PFSK-1 (cell line): ENCODE measurements around the gene VWA5B2.

Experiments used
- FOXP2 ChIP-seq: optimal IDR thresholded peaks from 2 replicates; pipeline ENCODE3; 2011; ENCODE audit warnings: borderline replicate concordance, control low read depth, inconsistent platforms; ENCODE audit not compliant: insufficient read depth; ENCODE audit errors: extremely low read length, extremely low read depth
- POLR2AphosphoS5 ChIP-seq: IDR thresholded peaks from 2 replicates; pipeline ENCODE4 v1.6.1; 2012; ENCODE audit warnings: low read depth, mild to moderate bottlenecking, control low read depth, low read length, moderate library complexity
- TAF1 ChIP-seq: IDR thresholded peaks from 2 replicates; pipeline ENCODE4 v1.6.1; 2012; ENCODE audit warnings: low read length, control low read depth, borderline replicate concordance; ENCODE audit not compliant: insufficient read depth
- TF ChIP-seq, protein P1 (sequence below), 2 experiments: IDR thresholded peaks; 2 replicates each; pipeline versions ENCODE4 v1.6.1 to v1.8.0; 2011 to 2012; ENCODE audit warnings: low read depth in 2 of 2, low read length in 2 of 2, control low read depth in 1 of 2, inconsistent platforms in 1 of 2, mild to moderate bottlenecking in 1 of 2, moderate library complexity in 1 of 2; ENCODE audit not compliant: insufficient read depth in 1 of 2

DNA sequence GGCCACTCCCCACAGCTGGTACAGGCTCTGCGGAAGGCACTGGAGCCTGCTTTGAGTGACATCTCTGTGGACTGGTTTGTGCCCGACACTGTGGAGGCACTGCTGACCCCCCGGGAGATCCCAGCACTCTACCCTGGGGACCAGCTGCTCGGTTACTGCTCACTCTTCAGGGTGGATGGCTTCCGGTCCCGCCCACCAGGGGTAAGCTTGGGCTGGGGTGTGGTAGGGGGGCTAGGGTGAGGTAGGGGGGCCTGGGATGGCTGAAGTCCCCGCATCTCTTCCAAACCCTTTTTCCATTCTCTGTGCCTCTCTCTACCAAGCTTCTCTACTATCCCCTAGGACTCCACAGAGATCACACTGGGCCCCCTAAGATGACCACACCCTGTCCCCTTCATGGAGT is 7.8 kb downstream of the VWA5B2 start:
- TF ChIP-seq POLR2AphosphoS5 (no peak), TAF1 (no peak), FOXP2 (no peak)
- TF ChIP-seq, protein P1, sequence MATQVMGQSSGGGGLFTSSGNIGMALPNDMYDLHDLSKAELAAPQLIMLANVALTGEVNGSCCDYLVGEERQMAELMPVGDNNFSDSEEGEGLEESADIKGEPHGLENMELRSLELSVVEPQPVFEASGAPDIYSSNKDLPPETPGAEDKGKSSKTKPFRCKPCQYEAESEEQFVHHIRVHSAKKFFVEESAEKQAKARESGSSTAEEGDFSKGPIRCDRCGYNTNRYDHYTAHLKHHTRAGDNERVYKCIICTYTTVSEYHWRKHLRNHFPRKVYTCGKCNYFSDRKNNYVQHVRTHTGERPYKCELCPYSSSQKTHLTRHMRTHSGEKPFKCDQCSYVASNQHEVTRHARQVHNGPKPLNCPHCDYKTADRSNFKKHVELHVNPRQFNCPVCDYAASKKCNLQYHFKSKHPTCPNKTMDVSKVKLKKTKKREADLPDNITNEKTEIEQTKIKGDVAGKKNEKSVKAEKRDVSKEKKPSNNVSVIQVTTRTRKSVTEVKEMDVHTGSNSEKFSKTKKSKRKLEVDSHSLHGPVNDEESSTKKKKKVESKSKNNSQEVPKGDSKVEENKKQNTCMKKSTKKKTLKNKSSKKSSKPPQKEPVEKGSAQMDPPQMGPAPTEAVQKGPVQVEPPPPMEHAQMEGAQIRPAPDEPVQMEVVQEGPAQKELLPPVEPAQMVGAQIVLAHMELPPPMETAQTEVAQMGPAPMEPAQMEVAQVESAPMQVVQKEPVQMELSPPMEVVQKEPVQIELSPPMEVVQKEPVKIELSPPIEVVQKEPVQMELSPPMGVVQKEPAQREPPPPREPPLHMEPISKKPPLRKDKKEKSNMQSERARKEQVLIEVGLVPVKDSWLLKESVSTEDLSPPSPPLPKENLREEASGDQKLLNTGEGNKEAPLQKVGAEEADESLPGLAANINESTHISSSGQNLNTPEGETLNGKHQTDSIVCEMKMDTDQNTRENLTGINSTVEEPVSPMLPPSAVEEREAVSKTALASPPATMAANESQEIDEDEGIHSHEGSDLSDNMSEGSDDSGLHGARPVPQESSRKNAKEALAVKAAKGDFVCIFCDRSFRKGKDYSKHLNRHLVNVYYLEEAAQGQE (IDR thresholded peaks at IDR 0.05; ENCODE audit: insufficient read depth in 1 of 2, low read depth in 2 of 2, low read length in 2 of 2) = no peak
